Measurements from ENCODE around the gene AASDH.

AASDH gene

GRCh38 chr4:56387023-56388001 is at the start of gene AASDH:
Gene AASDH, minus strand, starts transcription at chr4:56387491. Its CDS starts 3,192 bp downstream, at chr4:56384299.
- DNase-seq (ENCODE audit: low read depth) = peak; percentile 88

GRCh38 chr4:56435140-56435926 is 48.0 kb upstream of the AASDH start, which contains the start of gene PPAT:
Gene PPAT, minus strand, starts transcription at chr4:56435615. Its CDS starts 138 bp downstream, at chr4:56435477.
- DNase-seq (ENCODE audit: low read depth) = peak; percentile 97

GRCh38 chr4:56434599-56435139 is 47.4 kb upstream of the AASDH start:
- DNase-seq (ENCODE audit: low read depth) = no peak

- no peak for DNase-seq (ENCODE audit: low read depth)
These were observed 46.0 kb upstream of the AASDH start for GRCh38 chr4:56433280-56433679.

- DNase-seq (ENCODE audit: low read depth) = no peak
These were observed 42.9 kb upstream of the AASDH start for GRCh38 chr4:56430203-56430602.

DNA sequence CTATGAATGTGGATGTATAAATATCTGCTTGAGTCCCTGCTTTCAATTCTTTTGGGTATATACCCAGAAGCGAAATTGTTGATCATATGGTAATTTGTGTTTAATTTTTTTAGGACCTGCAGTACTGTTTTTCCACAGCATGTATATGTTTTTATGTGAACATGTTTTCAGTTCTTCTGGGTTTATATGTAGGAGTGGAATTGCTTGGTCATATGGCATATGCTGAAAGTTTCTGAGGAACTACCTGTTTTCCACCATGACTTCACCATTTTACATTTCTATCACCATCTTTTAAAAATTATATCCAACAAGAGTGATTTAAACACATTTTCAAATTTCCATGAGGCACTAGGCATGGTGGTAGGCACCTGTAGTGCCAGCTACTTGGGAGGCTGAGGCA is 39.9 kb upstream of the AASDH start:
- DNase-seq (ENCODE audit: low read depth) = no peak

DNA sequence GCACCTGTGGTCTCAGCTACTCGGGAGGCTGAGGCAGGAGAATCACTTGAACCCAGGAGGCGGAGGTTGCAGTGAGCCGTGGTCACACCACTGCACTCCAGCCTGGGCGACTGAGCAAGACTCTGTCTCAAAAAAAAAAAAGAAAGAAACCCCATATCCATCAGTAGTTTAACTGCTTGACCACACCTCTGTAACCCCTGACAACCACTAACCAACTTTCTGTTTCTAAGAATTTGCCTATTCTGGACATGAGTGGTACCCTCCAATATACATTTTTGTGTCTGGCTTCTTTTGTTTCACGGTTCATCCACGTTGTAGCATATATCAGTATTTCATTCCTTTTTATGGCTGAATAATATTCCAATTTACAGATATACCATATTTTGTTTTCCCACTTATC is 39.0 kb upstream of the AASDH start:
- no peak for DNase-seq (ENCODE audit: low read depth)

DNA sequence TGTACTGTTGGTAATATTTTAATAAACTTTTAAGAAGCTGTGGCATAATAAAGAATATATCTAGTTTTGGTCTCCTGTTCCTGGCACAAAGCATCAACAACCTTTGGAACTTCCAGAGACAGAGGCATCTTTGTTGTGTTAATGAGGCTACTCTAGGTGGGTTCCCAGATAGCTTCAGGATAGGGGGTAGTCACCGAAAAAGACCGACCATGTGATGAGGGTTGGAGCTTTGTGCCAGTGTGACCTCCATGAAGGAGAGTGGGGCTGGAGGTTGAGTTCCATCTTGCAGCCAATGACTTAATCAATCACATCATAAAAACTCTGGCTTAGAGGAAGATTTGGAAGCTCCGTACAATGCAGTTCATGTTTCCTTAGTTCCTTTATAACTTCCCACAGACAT is 38.2 kb upstream of the AASDH start:
- no peak for DNase-seq (ENCODE audit: low read depth)

DNA sequence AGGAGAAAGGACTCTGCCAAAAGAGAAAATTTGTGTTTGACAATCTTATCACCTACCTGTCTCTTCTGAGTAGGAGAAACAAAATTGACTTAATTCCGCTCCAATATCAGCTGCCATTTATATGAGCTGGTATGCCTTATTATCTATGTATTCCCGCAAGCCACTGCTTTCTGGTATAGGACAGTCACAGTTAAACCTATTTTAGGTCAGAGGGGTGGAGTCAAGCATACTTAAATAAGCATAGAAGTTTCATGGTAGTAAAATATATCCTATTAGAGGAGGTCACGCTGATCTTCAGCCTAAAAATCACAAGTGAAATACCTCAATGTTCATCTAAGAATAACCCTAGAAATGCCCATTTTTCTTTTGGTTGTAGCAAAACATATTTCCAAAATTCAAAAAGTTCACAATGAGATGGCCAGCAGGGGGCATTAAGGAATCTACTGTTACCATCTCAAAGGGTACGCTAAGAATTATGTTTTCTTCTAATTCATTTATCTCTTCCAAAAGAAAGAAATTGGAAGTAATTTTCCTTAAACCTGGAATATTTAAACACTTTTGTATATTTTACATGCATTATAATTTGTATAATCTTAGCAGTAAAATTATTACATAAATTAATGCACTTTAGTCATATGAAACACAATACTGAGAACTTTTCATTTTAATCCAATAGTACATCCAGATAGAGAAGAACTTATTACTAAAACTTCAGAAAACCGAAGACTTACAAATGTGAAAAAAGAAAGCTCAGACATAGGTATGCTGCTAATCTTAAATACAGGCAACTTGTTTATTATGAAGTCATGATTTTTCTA is 37.6 kb upstream of the AASDH start:
- DNase-seq (ENCODE audit: low read depth) = no peak

- no peak for DNase-seq (ENCODE audit: low read depth)
These were observed 36.9 kb upstream of the AASDH start for GRCh38 chr4:56424176-56424575.

GRCh38 chr4:56417396-56417795 is 30.1 kb upstream of the AASDH start:
- no peak for DNase-seq (ENCODE audit: low read depth)

GRCh38 chr4:56416349-56416748 is 29.1 kb upstream of the AASDH start:
- no peak for DNase-seq (ENCODE audit: low read depth)

DNA sequence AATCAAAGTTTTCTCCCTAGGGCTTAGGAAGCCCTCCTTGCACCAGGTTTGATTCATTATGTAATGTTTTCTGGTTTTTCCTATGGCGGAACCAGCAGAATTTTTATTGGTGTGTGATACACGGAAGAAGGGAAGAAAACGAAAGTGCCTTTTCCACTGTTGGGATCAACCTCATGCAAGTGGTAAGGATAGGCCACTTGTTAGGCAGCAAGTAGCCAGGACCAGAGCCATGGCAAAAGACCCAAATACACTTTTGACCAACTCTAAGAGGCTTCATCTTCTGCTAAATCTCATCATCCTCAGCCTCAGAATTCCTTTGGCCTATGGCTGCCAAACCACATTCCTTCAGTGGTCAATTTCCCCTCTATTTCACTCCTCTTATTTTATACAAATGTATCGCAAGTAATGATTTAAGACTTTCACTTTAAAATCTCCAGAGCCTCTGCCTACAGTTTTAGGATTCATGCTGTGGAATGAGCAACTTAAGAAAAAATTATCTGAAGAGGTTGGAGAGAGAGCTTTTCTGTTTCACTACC is 26.9 kb upstream of the AASDH start:
- DNase-seq (ENCODE audit: low read depth) = no peak

GRCh38 chr4:56410247-56411062 is 23.2 kb upstream of the AASDH start:
- no peak for DNase-seq (ENCODE audit: low read depth)

- no peak for DNase-seq (ENCODE audit: low read depth)
These were observed 22.3 kb upstream of the AASDH start for GRCh38 chr4:56409511-56410090.

DNA sequence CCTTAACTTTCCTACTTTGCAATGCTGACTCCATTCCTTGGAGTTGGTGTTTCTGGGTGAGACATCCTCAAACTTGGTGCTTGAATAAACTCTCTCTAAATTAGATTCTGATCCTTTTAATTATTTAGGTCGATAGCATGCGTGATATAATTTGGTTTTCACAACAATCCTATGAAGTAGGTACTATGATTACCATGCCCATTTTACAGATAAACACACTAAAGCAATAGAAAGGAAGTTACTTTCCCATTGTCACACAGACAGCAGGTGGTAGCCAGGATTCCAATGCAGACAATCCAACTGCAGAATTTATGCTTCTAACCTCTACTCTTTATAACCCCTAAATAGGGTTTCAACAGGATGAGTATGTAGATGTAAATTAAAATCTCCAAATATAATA is 21.7 kb upstream of the AASDH start:
- no peak for DNase-seq (ENCODE audit: low read depth)

DNA sequence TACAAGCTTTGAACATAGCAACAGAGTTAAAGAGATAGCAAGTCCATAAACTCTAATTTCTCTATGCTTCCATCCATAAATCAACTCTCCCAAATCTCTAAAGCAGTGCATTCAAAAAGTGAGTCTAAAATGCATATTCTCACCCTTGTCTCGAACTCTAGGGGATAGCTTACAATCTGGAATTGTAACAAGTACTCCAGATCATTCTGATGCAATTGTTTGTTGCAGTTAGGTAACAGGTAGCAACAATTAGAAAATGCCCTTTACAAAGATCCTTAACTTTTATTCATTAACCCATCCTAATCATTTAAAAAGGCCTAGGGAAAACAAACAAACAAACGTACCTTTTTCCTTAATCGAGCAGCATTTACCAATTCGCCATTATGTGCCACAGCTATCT is 18.9 kb upstream of the AASDH start:
- no peak for DNase-seq (ENCODE audit: low read depth)

DNA sequence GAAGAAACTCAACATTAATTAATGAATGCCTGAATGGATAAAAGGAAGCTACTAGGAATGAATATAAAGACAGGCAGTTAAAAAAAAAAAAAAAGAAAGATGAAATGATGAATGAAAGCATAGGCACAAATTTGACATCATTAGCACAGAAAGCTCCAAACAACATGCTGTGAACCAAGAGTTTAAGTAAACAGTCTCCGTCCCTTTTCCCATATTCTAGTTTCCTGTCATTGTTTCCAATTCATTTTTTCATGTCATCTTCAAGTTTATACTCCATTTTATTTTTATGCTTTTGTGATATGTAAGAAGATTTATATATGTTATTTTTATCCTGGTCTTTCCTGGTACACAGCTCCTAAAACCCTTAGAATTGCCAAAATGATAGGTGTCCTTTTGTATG is 17.7 kb upstream of the AASDH start:
- no peak for DNase-seq (ENCODE audit: low read depth)

- no peak for DNase-seq (ENCODE audit: low read depth)
These were observed 13.3 kb upstream of the AASDH start for GRCh38 chr4:56400560-56400959.

DNA sequence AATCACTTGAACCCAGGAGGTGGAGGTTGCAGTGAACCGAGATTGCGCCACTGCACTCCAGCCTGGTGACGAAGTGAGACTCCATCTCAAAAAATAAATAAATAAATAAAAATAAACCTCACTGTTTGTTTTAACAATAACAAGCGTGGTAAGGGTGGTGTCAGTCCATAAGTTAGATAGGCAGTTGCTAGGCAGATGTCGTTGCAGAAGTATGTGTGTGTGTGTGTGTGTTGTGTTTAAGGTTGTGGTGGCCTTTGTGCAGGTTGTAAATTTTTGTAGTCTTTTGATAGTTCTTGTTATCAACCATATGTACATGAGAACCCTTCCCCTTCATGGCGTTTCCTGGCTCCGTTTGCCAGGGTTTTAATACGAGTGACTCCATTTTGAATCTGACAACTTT is 4.0 kb upstream of the AASDH start:
- DNase-seq (ENCODE audit: low read depth) = no peak

Data from T-helper 22 cell (primary cell).